H1 (cell line): Measurements from ENCODE around the gene SGSM1. TPM values are rescaled to one million over a fixed set of nuclear protein-coding genes. Genes with fewer than 3 reads are reported as not detected.

ENCODE experiments used
- ATF3 ChIP-seq: IDR thresholded peaks from 2 replicates; pipeline ENCODE4 v1.6.1; 2011; ENCODE audit warnings: low read depth, mild to moderate bottlenecking, low read length; ENCODE audit not compliant: insufficient read depth
- CTBP2 ChIP-seq: IDR thresholded peaks from 2 replicates; pipeline ENCODE4 v1.7.0; 2011; ENCODE audit warnings: borderline replicate concordance, mild to moderate bottlenecking, moderate library complexity, mixed read lengths, low read length; ENCODE audit not compliant: insufficient read depth, insufficient read length
- GABPA ChIP-seq: IDR thresholded peaks from 2 replicates; pipeline ENCODE4 v1.6.1; 2011; ENCODE audit warnings: mild to moderate bottlenecking, low read length, moderate library complexity, borderline replicate concordance; ENCODE audit not compliant: insufficient read depth
- HDAC2 ChIP-seq, 2 experiments: fragments of 300-600 bp in 1 of 2; sonication (generic) in 1 of 2; IDR thresholded peaks; 2 replicates each; pipeline ENCODE4 v1.6.1; 2011 to 2012; ENCODE audit warnings: low read depth in 2 of 2, low read length in 2 of 2, mild to moderate bottlenecking in 2 of 2, moderate library complexity in 2 of 2, borderline replicate concordance in 1 of 2, inconsistent platforms in 1 of 2
- HDAC6 ChIP-seq: IDR thresholded peaks from one replicate; pipeline ENCODE4 v1.7.1; 2012; ENCODE audit warnings: low read depth, mild to moderate bottlenecking, inconsistent platforms, low read length, moderate library complexity
- PHF8 ChIP-seq: fragments of 200-600 bp; sonication (generic); conservative IDR thresholded peaks from 2 replicates; pipeline ENCODE4 v1.7.1; 2012; ENCODE audit warnings: low read depth, mild to moderate bottlenecking, inconsistent platforms, low read length, moderate library complexity
- TBP ChIP-seq: IDR thresholded peaks from 2 replicates; pipeline ENCODE4 v1.6.1; 2011; ENCODE audit warnings: low read depth, low read length, improper control_type of control experiment
- USF2 ChIP-seq: IDR thresholded peaks from 2 replicates; pipeline ENCODE4 v1.6.1; 2011; ENCODE audit warnings: low read length, improper control_type of control experiment
- polyA plus RNA-seq, 7 experiments: library from polyadenylated mRNA; depleted of rRNA in 3 of 7; stranded (reverse) in 5 of 7; unstranded in 2 of 7; fragments of >200 nt in 5 of 7; fragments of 200-250 nt in 2 of 7; gene quantifications; 1 replicate in 5 of 7; 2 replicates in 1 of 7; 4 replicates in 1 of 7; pipeline versions ENCODE4 v1.2.1 to v1.2.3, GENCODE V29; 2011 to 2013; ENCODE audit warnings: missing spikeins in 2 of 7, mixed read lengths in 2 of 7
- total RNA-seq: library from RNA; stranded (reverse); fragmentation: NEBNext Ultra II Directional; extraction: Animal tissue kit (Norgen Biotek cat#: 25700); gene quantifications from 2 replicates; pipeline ENCODE4 v1.2.1, GENCODE V29; 2021

Gene SGSM1
- total and polyA plus RNA-seq, 2 of the 8 experiments (the other 6 are each of a cell fraction or from before 2014, with no cell fraction given), result 2.8 to 5.2 TPM

GRCh38 chr22:24894998-24895397 lies 89.0 kb downstream of the SGSM1 start (continued):
- TF ChIP-seq PHF8 (no peak), ATF3 (no peak), TBP (no peak), CTBP2 (no peak), HDAC6 (no peak), USF2 (no peak), GABPA (no peak), HDAC2 (IDR thresholded peaks at IDR 0.05; ENCODE audit: borderline replicate concordance in 1 of 2, low read depth in 2 of 2, low read length in 2 of 2) (no peak)
